SK-N-MC (cell line): ENCODE results near the gene FEZ2.

Source experiments
- EZH2 ChIP-seq: fragments of 200-600 bp; sonication (generic); IDR thresholded peaks from one replicate; pipeline ENCODE4 v1.6.1; 2017; ENCODE audit warnings: antibody characterized with exemption
- FOXP2 ChIP-seq: optimal IDR thresholded peaks from 2 replicates; pipeline ENCODE3; 2011; ENCODE audit warnings: mild to moderate bottlenecking, moderate library complexity; ENCODE audit not compliant: insufficient read depth; ENCODE audit errors: extremely low read length, control extremely low read depth
- POLR2AphosphoS5 ChIP-seq: IDR thresholded peaks from 2 replicates; pipeline ENCODE4 v1.6.1; 2012; ENCODE audit warnings: mild to moderate bottlenecking, low read depth, low read length, borderline replicate concordance

DNA sequence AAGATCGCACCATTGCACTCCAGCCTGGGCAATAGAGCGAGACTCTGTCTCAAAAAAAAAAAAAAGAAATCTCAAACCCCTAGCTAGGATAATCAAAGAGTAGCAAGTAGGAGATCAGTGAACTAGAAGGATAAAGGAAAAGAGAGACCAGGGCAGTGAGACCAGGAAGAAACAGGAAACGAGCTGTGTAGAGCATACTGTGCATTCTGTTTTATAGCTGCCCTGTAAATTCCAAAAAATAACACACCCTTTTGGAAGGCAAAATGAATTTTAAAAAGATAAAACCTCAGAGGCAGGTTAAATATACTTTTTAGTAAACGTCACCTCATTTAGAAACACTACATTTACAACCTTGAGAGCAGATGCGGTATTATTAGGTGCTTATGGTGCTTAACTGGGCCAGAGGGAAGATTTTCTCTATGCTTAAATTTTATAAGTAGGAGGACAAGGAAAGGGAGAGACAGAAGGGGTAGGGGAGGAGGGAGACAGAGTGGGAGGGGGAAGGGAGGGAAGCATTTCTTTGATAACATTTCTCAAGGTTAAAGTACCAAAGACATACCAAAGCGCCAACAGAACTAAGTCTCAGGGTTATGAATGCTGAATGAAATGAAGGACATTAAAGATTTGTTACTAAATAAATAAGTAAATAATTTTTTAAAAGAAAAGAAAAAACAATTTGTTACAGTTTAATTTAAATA lies 30.1 kb downstream of the FEZ2 start:
- TF ChIP-seq EZH2 (no peak), POLR2AphosphoS5 (no peak), FOXP2 (no peak)
